ENCODE measurements around the gene ARHGEF37.
"Not testable (repeated sequence)": the region's sequence is repeated elsewhere in the genome, so short reads cannot be mapped to it uniquely, and the experiment has no call there.

The ARHGEF37 gene

GRCh38 chr5:149572170-149572569 is 9.1 kb upstream of the ARHGEF37 start:
- no peak for DNase-seq

GRCh38 chr5:149572576-149573231 is 8.6 kb upstream of the ARHGEF37 start:
- no peak for DNase-seq

GRCh38 chr5:149575131-149575530 is 6.2 kb upstream of the ARHGEF37 start:
- DNase-seq, result no peak

DNA sequence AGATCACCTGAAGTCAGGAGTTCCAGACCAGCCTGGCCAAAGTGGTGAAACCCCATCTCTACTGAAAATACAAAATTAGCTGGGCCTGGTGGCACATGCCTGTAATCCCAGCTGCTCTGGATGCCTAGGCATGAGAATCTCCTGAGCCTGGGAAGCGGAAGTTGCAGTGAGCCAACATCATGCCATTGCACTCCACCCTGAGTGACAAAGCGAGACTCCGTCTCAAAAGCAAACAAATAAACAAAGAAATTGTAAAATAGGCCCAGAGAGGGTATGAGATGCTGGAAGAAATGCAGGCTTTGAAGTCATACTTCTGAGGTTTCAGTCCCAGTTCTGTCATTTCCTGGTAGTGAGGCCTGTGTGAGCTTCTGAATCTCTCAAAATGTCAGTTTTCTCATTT is 5.3 kb upstream of the ARHGEF37 start:
- no peak for DNase-seq

DNA sequence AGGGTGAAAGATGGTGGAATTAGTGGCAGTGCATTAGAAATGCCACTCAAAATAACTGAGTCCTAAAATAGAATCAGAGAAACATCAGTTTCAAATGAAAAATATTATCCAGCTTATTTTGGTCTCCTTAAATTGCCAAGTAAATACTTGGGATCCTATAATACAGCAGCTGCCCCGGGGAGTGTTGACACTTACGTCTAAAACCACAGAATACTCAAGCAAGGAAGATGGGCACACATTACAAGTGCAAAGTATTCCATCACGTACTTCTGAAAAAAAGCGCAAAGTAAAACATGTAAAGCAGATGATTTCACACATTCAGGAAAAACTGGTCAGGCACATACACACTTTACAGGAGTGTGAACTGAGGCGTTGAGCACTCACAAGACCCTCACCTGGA is 2.4 kb upstream of the ARHGEF37 start:
- no peak for DNase-seq

GRCh38 chr5:149580808-149581191 is 498 bp upstream of the ARHGEF37 start:
- no peak for DNase-seq

DNA sequence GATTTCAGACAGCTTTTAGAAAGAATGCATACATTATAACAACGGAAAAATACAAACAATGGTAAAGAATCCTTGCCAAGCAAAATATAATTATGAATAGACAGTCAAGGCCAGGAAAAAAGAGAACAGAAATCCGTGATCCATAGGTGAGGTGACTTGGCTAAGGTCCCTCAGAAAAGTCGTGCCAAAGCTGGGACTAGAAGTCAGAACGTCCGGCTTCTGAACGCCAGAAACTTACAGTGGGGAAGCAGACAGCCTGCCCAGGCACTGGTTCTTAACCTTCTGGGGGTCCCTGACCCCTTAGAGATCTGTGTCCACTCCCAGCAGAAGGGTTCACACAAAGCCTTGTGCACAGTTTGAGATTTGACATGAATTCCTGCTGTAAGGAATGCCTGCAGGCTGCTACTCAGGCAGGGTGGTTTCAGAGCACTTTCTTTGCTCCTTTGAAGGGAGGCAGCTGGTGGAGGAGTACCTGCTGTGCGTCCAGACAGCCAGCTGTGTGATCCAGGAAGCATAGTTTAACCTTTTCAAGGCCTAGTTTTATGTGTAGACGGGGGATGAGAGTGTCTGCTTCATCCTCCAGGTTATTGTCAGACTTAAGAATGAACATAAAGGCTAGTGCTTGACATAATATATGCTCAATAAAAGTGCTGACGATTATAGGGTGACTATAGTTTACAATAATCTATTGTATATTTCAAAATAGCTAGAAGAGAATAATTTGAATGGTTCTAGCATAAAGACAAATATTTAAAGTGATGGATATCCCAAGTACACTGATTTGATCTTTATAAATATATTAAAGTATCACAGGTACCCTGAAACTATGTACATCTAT is 852 bp downstream of the ARHGEF37 start:
- DNase-seq, result no peak

GRCh38 chr5:149583394-149583793 is 2.1 kb downstream of the ARHGEF37 start:
- DNase-seq, result no peak

- no peak for DNase-seq
Observed at GRCh38 chr5:149584121-149584520, 2.8 kb downstream of the ARHGEF37 start.

DNA sequence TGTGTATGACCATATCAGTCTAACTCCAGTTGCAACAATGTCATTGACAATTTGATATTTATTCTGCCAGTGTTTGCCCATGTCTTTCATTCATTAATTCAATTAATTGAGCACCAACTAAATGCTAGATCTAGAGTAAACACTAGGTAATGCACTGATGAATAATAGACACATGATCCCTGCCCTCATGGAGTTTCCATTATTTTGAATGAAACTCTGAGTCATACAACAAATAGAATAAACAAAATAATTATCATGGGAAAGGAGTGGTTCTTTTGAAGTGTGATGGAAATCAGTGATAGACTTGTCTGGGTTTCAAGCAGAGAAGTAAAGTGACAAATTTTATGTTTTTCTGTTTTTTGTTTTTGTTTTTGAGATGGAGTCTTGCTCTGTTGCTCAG is 4.6 kb downstream of the ARHGEF37 start:
- DNase-seq, result no peak

DNA sequence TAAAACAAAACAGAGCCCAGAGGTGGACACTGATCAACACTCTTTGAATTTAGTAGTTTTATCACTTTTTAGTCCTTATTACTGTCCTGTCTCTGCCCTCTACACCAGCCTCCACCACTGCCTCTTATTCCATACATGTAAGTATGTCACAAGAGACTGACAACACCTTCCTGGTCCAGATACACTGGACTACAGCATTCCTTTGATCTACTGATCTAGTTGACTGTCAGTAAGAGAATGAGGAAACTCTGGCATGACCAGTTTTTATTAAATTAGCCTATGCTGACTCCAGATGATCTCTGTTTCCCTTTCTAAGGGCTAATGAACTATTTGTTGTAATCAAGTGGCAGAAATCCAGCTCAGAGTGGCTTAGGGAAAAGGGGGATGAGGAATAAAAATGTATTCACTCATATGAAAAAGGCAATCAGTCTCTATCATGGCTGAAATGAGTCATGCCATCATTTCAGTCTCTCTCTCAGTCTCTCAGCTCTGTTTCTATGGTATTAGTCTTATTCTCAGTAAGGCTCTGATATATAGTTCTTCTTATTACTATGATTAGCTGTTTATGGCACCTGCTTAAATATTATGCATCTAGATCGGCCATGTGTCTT is 5.5 kb downstream of the ARHGEF37 start:
- DNase-seq, result no peak

- no peak for DNase-seq
Observed at GRCh38 chr5:149588936-149589335, 7.6 kb downstream of the ARHGEF37 start.

DNA sequence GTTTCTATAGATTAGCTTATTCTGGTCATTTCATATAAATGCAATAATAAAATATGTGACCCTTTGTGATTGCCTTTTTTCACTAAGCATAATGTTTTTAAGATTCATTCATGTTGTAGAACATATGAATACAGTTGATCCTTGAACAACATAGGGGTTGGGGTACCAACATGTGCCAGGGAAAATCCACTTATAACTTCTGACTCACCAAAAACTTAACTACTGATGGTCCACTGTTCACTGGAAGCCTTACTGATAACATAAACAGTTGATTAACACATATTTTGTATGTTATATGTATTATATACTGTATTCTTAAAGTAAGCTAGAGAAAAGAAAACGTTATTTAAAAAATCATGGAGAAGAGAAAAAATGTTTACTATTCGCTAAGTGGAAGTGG is 12.1 kb downstream of the ARHGEF37 start:
- DNase-seq, result no peak

DNA sequence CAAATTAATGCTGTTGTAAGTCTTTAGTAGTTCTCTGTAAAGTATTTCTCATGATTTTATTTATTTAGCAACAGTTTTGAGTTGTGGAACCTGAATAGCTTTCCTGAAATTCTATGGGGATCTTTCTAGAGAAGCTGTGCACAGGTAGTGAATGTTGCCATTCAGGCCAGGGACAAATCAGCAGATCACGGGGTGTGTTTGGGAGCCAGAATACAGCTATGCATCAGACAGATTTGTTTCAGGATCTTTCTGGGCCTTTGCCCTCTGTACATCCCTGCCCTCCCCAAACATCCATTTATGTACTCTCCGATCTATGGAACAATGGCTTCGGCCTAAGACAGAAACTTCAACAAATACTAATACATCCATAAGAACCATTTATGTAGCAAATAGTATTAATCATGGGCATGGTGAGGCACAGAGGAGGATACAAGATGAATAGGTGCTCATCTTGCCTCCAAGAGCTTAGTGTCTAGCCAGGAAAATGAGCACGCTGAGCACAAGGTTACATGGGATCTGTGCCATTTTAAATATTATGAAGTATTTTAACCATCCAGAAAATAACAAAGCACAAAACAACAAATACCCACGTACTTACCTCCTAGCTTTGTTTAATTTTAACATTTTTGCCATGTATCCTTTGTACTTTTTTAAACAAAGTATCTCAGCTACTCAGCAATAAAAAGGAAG is 13.1 kb downstream of the ARHGEF37 start:
- no peak for DNase-seq

DNA sequence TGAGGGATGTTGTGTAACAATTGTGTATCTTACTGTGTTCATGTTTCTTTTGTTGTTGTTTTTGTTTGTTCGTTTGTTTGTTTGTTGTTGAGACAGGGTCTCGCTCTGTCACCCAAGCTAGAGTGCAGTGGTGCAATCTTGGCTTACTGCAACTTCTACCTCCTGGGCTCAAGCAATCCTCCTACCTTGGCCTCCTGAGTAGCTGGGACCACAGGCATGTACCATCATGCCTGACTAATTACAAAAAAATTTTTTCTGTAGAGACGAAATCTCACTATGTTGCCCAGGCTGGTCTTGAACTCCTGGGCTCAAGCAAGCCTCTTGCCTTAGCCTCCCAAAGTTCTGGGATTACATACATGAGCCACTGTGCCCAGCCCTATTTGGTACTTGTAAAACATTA is 13.8 kb downstream of the ARHGEF37 start:
- not testable (repeated sequence) for DNase-seq

DNA sequence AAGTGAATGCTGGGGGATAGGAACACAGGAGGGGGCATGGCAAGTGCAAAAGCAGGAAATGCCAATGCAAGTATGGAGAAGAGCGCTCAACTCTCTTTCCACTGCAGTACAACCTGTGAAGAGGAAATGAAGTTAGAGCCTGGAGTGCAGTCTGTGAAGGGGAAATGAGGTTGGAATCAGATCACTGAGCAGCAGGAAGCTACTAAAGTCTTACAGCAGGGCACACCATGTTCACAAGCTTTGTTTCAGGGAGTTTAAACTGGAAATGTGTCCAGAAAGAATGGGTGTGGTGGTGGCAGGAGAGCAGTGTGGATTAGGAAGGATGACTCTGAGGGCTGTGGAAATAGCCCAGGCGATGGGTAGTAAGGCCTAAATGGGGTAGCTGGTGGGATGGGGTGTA is 15.4 kb downstream of the ARHGEF37 start:
- DNase-seq, result no peak

DNA sequence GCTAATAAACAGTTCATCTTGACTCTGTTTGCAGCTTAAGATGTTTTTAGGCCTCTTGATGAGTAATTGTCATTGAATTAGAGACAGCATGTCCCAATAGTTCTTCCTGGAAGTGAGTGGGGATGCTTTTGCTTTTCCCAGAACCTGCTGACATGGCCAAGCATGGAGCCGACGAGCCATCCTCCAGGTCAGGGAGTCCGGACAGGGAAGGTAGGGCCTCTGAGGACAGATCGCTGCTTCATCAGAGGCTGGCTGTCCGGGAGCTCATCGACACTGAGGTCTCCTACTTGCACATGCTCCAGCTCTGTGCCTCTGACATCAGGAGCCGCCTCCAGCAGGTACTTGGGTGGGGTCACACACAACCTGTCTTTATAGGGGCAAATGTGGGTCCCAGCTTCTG is 16.3 kb downstream of the ARHGEF37 start:
- no peak for DNase-seq

DNA sequence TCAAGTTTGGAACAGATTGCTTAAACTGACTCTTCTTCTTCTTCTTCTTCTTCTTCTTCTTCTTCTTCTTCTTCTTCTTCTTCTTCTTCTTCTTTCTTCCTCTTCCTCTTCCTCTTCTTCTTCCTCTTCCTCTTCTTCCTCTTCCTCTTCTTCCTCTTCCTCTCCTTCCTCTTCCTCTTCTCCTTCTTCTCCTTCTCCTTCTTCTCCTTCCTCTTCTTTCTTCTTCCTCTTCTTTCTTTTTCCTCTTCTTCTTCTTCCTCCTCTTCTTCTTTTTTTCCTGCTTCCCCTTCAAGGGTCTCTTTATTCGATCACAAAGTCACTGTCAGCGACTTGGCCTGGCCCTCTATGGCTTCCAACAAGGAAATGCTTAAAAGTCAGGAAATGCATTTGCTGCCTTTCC is 16.9 kb downstream of the ARHGEF37 start:
- DNase-seq, result not testable (repeated sequence)

DNA sequence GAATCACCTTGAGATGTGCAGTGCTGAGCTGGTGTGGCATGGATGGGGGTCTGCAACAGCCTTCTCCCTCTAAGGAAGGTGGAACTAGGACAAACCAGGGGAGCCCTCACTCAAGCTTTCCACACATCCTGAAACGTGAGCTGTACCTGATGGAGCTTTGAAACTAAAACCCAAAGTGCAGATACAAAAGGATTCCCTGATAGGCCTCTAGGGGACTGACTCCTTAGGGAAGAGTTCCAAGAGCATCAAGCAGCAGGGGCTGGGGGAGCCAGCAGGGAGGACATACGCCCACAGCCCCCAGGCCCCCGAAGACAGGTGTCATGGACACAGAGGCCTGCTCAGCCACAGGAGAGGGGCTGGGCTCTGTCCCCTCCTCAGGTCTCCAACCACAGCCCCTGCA is 17.7 kb downstream of the ARHGEF37 start:
- no peak for DNase-seq

GRCh38 chr5:149599375-149599774 is 18.1 kb downstream of the ARHGEF37 start:
- no peak for DNase-seq

- no peak for DNase-seq
Observed at GRCh38 chr5:149600932-149601331, 19.6 kb downstream of the ARHGEF37 start.

DNA sequence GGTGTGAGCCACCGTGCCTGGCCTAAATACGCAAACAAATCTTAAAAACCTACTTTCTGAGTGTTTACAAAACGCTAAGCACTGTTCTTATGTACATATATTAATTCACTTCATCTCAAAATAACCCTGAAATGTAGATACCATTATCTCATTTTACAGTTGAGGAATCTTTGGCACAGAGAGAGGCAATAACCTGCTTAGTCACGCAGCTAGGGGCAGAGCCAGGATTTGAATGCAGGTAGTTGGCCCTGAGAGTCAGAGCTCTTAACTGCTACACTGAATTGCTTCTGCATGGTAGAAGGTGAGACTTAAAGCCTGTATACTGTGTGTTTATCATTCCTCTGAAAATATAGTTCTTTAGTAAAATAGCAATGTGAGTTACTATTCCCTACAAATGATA is 21.9 kb downstream of the ARHGEF37 start:
- no peak for DNase-seq

- DNase-seq, result no peak
Observed at GRCh38 chr5:149603920-149604319, 22.6 kb downstream of the ARHGEF37 start.

DNA sequence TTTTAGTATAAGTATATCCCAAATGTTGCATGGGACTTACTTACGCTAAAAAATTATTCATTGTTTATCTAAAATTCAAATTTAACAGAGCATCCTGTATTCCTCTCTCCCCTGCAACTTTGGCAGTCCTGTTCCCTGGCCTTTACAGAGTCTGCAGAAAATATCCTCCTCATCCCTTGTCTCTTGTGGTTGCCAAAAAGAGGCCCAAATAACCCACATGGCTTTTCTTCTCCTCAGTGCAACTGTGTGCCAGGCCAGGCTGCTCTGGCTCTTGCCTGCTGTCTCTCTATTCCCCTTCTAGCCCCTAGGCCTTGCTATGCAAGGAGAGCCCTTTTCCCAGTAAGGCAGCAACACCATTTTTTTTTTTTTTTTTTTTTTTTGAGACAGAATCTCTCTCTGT is 23.0 kb downstream of the ARHGEF37 start:
- no peak for DNase-seq
